Pancreas (tissue), 10 donors: ENCODE data around the gene TMPO. TPM values are rescaled to one million over a fixed set of nuclear protein-coding genes. Genes with fewer than 3 reads are reported as not detected.
"Not testable (repeated sequence)": the region's sequence is repeated elsewhere in the genome, so short reads cannot be mapped to it uniquely, and the experiment has no call there.

Experiments used
- ATAC-seq, 4 donors: fragments of 200-7000 bp; cut with Tn5 transposase; one replicate each; pipeline versions ENCODE4 v1.8.0 to v1.9.1; 2020; ENCODE audit warnings: mild to moderate bottlenecking in 4 of 4, moderate library complexity in 4 of 4
- DNase-seq, 6 donors: peaks; one replicate each; pipeline ENCODE4 v3.0.0-alpha.2; 2020
- FAIRE-seq: peaks from 2 replicates; lab custom pipeline; 2012; peaks lifted over from hg19 to GRCh38; lab: Jason Lieb, UNC
- H3K27ac ChIP-seq, 4 donors: fragments of 200-600 bp; sonication (generic); 1 replicate in 3 of 4; 2 replicates in 1 of 4; pipeline versions ENCODE4 v1.5.0 to v1.8.0; 2020
- H3K27me3 ChIP-seq, 4 donors: fragments of 200-600 bp; one replicate each; pipeline ENCODE4 v1.8.0; 2021
- H3K36me3 ChIP-seq, 3 donors: fragments of 200-600 bp; sonication (generic) in 1 of 3; one replicate each; pipeline versions ENCODE4 v1.5.0 to v1.8.0; 2020 to 2021
- H3K4me1 ChIP-seq, 3 donors: fragments of 200-600 bp; one replicate each; pipeline ENCODE4 v1.8.0; 2021
- H3K4me3 ChIP-seq, 4 donors: fragments of 200-600 bp; sonication (generic) in 2 of 4; one replicate each; pipeline versions ENCODE4 v1.5.0 to v1.8.0; 2020 to 2021
- H3K9me3 ChIP-seq, 4 donors: fragments of 200-600 bp; one replicate each; pipeline ENCODE4 v1.8.0; 2021
- CTCF ChIP-seq, 4 donors: fragments of 200-600 bp; sonication (generic) in 3 of 4; IDR thresholded peaks; one replicate each; pipeline versions ENCODE4 v1.5.0 to v1.8.0; 2021; ENCODE audit warnings: antibody characterized with exemption in 4 of 4
- WGBS, 2 donors: extraction: QIAGEN DNeasy Blood & Tissue Kit; methylation state at CpG; one replicate each; pipeline ENCODE4 v1.1.7; 2013; 5-methylcytosine and 5-hydroxymethylcytosine counted together
- intact Hi-C, 3 donors: fragments of 100-400 bp; cut with DNase I; formaldehyde crosslinking; loops; one replicate each; pipeline versions ENCODE4 v1.11.1 to v1.14.2; 2022
- polyA plus RNA-seq, 2 donors: library from polyadenylated mRNA; stranded (reverse); fragments of 200-250 nt; gene quantifications; one replicate each; pipeline ENCODE4 v1.2.3, GENCODE V29; 2013
- total RNA-seq, 6 donors: library from RNA; stranded (reverse); fragmentation: NEBNext Ultra II Directional in 4 of 6; extraction: Animal tissue kit (Norgen Biotek cat#: 25700) in 4 of 6; gene quantifications; one replicate each; pipeline versions ENCODE4 v1.2.1 to v1.2.4, GENCODE V29; 2021 to 2023
- donor health status: healthy with polysubstance abuse.
- donor health status: DM: no; HTN: no; CAD: no; lungs with moderate emphysema.
- donor health status: DM: no; HTN: no; CAD: no.
- donor health status: control.
- donor health status: control.
- donor health status: Bipolar disorder and iron deficiency.
- donor health status: DM: yes; HTN: yes; CAD: no.
- donor health status: DM: no; HTN: no; CAD: no.
- donor health status: DM: no; HTN: no; CAD: no.
- donor health status: DM: yes; HTN: yes; CAD: no.

Gene TMPO
- total and polyA plus RNA-seq, 8 donors, result 13.7 to 49.2 (median 31.5) TPM

- H3K9me3 ChIP-seq, result no peaks in the 10 kb centered on the region
- FAIRE-seq (no peak), ATAC-seq (peak; percentile 97 to 99 (median 99)), DNase-seq (peak; percentile 94 to 98 (median 96))
- H3K4me1 ChIP-seq, result peaks cover 5 to 24% (median 16%) of the 10 kb centered on the region in 3 donors
- intact Hi-C loops, result no loop called here
- H3K4me3 ChIP-seq, result peak within 1 kb of the TSS; percentile 71 to 98 (median 90)
- no peak for TF ChIP-seq CTCF (IDR thresholded peaks at IDR 0.05)
- H3K36me3 ChIP-seq, result peaks cover 0 to 17% (median 12%) of the 10 kb centered on the region in 3 donors
- H3K27ac ChIP-seq, result peak within 1 kb of the TSS; percentile 92 to 96 (median 94)
- H3K27me3 ChIP-seq, result no peaks in the 10 kb centered on the region
- 0% methylated on average over 62 to 67 of the region's 67 CpGs for WGBS, 2 donors
These were observed 78.1 kb downstream of the TMPO start, which contains the start of gene SLC25A3 for GRCh38 chr12:98593351-98594049. SLC25A3 (plus strand) TSS chr12:98593686; CDS start chr12:98593979, 293 bp downstream.

- Histone ChIP-seq H3K36me3 (peaks cover 0 to 20% (median 18%) of the 10 kb centered on the region in 3 donors), H3K4me3 (peak overlapping the region; percentile 71 to 98 (median 90)), H3K27me3 (no peaks in the 10 kb centered on the region), H3K27ac (peak overlapping the region; percentile 92 to 96 (median 94)), H3K9me3 (no peaks in the 10 kb centered on the region), H3K4me1 (peaks cover 5 to 24% (median 16%) of the 10 kb centered on the region in 3 donors)
- FAIRE-seq (no peak), DNase-seq (peak; percentile 31 to 79 (median 50)), ATAC-seq (peak; percentile 38 to 64 (median 56))
- TF ChIP-seq CTCF (IDR thresholded peaks at IDR 0.05), result no peak
- intact Hi-C loops, result no loop called here
- WGBS, 2 donors, result 0% methylated on average over 35 of the region's 35 CpGs
These were observed 78.9 kb downstream of the TMPO start for GRCh38 chr12:98594050-98594835.

GRCh38 chr12:98595243-98595988 is 80.0 kb downstream of the TMPO start:
- peak overlapping the region; percentile 1 to 98 (median 90) for H3K4me3 ChIP-seq
- H3K4me1 ChIP-seq, result peaks cover 5 to 24% (median 16%) of the 10 kb centered on the region in 3 donors
- H3K27ac ChIP-seq, result peak overlapping the region in 1 of 4 donors; percentile 92
- 37 to 42% methylated on average over 3 of the region's 3 CpGs for WGBS, 2 donors
- DNase-seq (no peak), FAIRE-seq (no peak), ATAC-seq (no peak)
- TF ChIP-seq CTCF (IDR thresholded peaks at IDR 0.05), result no peak
- no peaks in the 10 kb centered on the region for H3K27me3 ChIP-seq
- H3K36me3 ChIP-seq, result peaks cover 0 to 32% (median 30%) of the 10 kb centered on the region in 3 donors
- intact Hi-C loops, result no loop called here
- no peaks in the 10 kb centered on the region for H3K9me3 ChIP-seq

GRCh38 chr12:98597313-98597712 is 81.9 kb downstream of the TMPO start:
- H3K27ac ChIP-seq, H3K27me3 ChIP-seq, H3K4me3 ChIP-seq, DNase-seq, H3K9me3 ChIP-seq, intact Hi-C loops, FAIRE-seq, ATAC-seq: not testable (repeated sequence)
- Histone ChIP-seq H3K36me3 (peaks cover 0 to 51% (median 47%) of the 10 kb centered on the region in 3 donors), H3K4me1 (peaks cover 5 to 24% (median 16%) of the 10 kb centered on the region in 3 donors)
- WGBS, 2 donors, result 86 to 93% methylated on average over 5 of the region's 5 CpGs

Other genes starting within 250 kb of the TMPO start
- 100 to 1,000 TPM; 204 to 343 (median 254) TPM for gene SLC25A3, start 78.1 kb downstream of the TMPO start, total RNA-seq
- gene SLC25A3, start 78.1 kb downstream of the TMPO start, polyA plus RNA-seq, result 100 to 1,000 TPM; 133 to 223 TPM
- 1 to 10 TPM; 1.4 to 8.0 (median 3.6) TPM for gene IKBIP, start 129.2 kb downstream of the TMPO start, total RNA-seq
- gene IKBIP, start 129.2 kb downstream of the TMPO start, polyA plus RNA-seq, result 1 to 10 TPM; 3.8 to 4.6 TPM
- gene APAF1, start 129.7 kb downstream of the TMPO start, total RNA-seq, result 10 to 100 TPM in 1 of 6 donors, 1 to 10 TPM in 5; 2.7 to 14.0 (median 5.7) TPM
- gene APAF1, start 129.7 kb downstream of the TMPO start, polyA plus RNA-seq, result 1 to 10 TPM; 3.5 to 6.6 TPM